Measurements from ENCODE around the gene PRELID2. TPM values are rescaled to one million over a fixed set of nuclear protein-coding genes. Genes with fewer than 3 reads are reported as not detected.

PRELID2 gene
- total and polyA plus RNA-seq, 2 donors from 2014 or later = 3.8 to 12.1 TPM

DNA sequence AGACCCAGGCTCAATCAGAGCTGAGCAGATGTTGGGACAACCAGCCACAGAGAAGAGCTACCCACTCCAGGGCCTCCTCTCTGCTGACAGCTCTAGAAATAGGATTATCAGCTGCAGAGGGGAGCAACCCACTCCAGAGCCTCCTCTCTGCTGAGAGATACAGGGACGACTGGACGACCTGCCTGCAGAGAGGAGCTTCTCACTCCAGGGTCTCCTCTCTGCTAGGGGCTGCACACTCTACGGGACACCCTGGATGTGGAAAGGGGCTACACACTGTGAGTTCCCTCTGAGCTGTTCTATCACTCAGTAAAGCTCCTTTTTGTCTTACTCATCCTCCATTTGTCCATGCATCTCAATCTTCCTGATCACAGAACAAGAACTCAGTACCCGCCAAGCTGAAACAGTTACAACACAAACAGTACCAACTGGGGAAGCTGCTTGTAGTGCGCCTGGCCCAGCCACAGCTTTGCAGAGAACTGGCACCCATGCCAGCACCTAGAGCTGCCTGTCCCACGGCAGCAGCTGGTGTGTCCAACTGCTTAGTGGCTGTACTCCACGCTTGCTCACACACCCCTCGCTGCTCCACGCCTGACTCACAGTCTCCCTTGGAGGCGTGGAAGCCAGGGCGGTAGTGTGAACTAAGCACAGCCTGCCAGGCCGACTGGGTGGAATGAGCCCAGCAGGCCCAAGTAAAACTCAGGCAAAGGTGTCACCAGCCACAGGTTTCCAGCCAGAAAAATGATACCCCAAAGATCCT, 56.8 kb downstream of the PRELID2 start:
- Histone ChIP-seq H3K9me3 (ENCODE audit: control insufficient read depth in 2 of 3, insufficient read depth in 1 of 3, low read length in 3 of 3) (no peaks in the 10 kb centered on the region), H3K27ac (ENCODE audit: low read depth in 2 of 2, low read length in 2 of 2) (no peak overlapping the region), H3K27me3 (ENCODE audit: control insufficient read depth, insufficient read depth, low read length) (no peaks in the 10 kb centered on the region), H3K4me1 (ENCODE audit: control insufficient read depth in 2 of 3, insufficient read depth in 2 of 3, low read depth in 1 of 3, low read length in 3 of 3) (no peaks in the 10 kb centered on the region), H3K36me3 (ENCODE audit: control insufficient read depth in 2 of 3, insufficient read depth in 3 of 3, low read length in 3 of 3) (no peaks in the 10 kb centered on the region), H3K4me3 (ENCODE audit: low read length in 3 of 3) (no peak overlapping the region), H3K9ac (ENCODE audit: low read length in 3 of 3) (no peak overlapping the region)
- TF ChIP-seq, protein P1, sequence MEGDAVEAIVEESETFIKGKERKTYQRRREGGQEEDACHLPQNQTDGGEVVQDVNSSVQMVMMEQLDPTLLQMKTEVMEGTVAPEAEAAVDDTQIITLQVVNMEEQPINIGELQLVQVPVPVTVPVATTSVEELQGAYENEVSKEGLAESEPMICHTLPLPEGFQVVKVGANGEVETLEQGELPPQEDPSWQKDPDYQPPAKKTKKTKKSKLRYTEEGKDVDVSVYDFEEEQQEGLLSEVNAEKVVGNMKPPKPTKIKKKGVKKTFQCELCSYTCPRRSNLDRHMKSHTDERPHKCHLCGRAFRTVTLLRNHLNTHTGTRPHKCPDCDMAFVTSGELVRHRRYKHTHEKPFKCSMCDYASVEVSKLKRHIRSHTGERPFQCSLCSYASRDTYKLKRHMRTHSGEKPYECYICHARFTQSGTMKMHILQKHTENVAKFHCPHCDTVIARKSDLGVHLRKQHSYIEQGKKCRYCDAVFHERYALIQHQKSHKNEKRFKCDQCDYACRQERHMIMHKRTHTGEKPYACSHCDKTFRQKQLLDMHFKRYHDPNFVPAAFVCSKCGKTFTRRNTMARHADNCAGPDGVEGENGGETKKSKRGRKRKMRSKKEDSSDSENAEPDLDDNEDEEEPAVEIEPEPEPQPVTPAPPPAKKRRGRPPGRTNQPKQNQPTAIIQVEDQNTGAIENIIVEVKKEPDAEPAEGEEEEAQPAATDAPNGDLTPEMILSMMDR (IDR thresholded peaks at IDR 0.05; ENCODE audit: borderline replicate concordance, extremely low read depth, insufficient read depth) = no peak
- intact Hi-C loops (cut with DNase I) = no loop called here
- FAIRE-seq (no peak), DNase-seq (no peak)

DNA sequence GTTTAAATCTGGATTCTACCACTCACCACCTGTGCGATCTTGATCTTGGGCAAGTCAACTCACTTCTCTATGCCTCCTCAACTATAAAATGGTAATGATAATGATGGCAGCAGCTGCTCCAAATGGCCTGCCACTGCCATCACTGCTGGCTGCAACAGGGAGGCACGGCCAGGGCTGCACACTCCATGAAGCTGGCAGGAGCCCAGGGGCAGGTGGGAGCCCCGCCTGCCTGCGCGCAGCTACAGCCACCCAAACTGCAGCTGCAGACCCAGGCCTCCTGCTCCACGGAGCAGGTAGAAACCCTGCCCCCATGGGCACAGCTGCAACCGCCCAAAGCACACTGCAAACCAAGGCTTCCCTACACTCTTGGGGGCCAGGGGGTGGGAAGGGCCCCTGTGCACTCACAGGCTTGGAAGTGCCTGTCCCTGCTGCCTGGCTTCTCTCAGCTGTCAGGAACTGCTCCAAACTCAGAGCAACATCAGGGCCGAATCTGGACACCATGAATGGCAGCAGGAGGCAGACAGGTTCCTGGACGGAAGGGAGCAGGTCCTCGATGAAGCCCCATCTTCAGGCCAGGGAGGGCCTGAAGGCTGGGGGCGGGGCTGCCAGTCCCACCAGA, 57.6 kb downstream of the PRELID2 start:
- TF ChIP-seq, protein P1 (IDR thresholded peaks at IDR 0.05; ENCODE audit: borderline replicate concordance, extremely low read depth, insufficient read depth) = no peak
- H3K36me3 ChIP-seq (ENCODE audit: control insufficient read depth in 2 of 3, insufficient read depth in 3 of 3, low read length in 3 of 3) = no peaks in the 10 kb centered on the region
- no peak overlapping the region for H3K9ac ChIP-seq (ENCODE audit: low read length in 3 of 3)
- FAIRE-seq (no peak), DNase-seq (no peak)
- intact Hi-C loops (cut with DNase I) = no loop called here
- H3K9me3 ChIP-seq (ENCODE audit: control insufficient read depth in 2 of 3, insufficient read depth in 1 of 3, low read length in 3 of 3) = no peaks in the 10 kb centered on the region
- H3K27me3 ChIP-seq (ENCODE audit: control insufficient read depth, insufficient read depth, low read length) = no peaks in the 10 kb centered on the region
- H3K4me1 ChIP-seq (ENCODE audit: control insufficient read depth in 2 of 3, insufficient read depth in 2 of 3, low read depth in 1 of 3, low read length in 3 of 3) = no peaks in the 10 kb centered on the region
- H3K4me3 ChIP-seq (ENCODE audit: low read length in 3 of 3) = no peak overlapping the region
- no peak overlapping the region for H3K27ac ChIP-seq (ENCODE audit: low read depth in 2 of 2, low read length in 2 of 2)

DNA sequence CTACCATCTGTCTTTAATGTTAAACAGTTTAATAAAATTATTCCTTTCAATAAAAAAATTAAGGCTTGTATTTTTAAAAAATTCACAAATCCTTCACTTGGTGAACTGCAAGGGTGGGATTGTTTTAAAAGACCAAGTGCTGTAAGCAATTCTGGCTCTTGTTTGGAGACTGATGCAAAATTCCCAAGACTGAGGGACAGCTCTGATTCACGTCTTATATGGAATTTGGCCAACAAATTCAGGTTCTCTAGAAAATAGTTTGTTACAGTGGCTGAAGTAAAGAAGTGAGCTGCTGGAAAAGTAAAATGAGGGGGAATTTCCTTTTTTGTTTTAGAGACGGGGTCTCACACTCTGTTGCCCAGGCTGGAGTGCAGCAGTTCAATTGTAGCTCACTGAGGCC, 58.3 kb downstream of the PRELID2 start:
- H3K9me3 ChIP-seq (ENCODE audit: control insufficient read depth in 2 of 3, insufficient read depth in 1 of 3, low read length in 3 of 3) = no peaks in the 10 kb centered on the region

More for the DNA sequence above, 58.3 kb downstream of the PRELID2 start:
- no peaks in the 10 kb centered on the region for H3K36me3 ChIP-seq (ENCODE audit: control insufficient read depth in 2 of 3, insufficient read depth in 3 of 3, low read length in 3 of 3)
- H3K27me3 ChIP-seq (ENCODE audit: control insufficient read depth, insufficient read depth, low read length) = no peaks in the 10 kb centered on the region
- intact Hi-C loops (cut with DNase I) = no loop called here
- no peak overlapping the region for H3K4me3 ChIP-seq (ENCODE audit: low read length in 3 of 3)
- no peaks in the 10 kb centered on the region for H3K4me1 ChIP-seq (ENCODE audit: control insufficient read depth in 2 of 3, insufficient read depth in 2 of 3, low read depth in 1 of 3, low read length in 3 of 3)
- TF ChIP-seq, protein P1 (IDR thresholded peaks at IDR 0.05; ENCODE audit: borderline replicate concordance, extremely low read depth, insufficient read depth) = no peak
- no peak overlapping the region for H3K27ac ChIP-seq (ENCODE audit: low read depth in 2 of 2, low read length in 2 of 2)
- no peak for DNase-seq
- no peak for FAIRE-seq
- H3K9ac ChIP-seq (ENCODE audit: low read length in 3 of 3) = no peak overlapping the region
